ENCODE results near the gene CCDC88C. TPM values are rescaled to one million over a fixed set of nuclear protein-coding genes. Genes with fewer than 3 reads are reported as not detected.

Gene CCDC88C
- total and polyA plus RNA-seq, 3 donors from 2014 or later = 36.5 to 51.3 (median 47.4) TPM

DNA sequence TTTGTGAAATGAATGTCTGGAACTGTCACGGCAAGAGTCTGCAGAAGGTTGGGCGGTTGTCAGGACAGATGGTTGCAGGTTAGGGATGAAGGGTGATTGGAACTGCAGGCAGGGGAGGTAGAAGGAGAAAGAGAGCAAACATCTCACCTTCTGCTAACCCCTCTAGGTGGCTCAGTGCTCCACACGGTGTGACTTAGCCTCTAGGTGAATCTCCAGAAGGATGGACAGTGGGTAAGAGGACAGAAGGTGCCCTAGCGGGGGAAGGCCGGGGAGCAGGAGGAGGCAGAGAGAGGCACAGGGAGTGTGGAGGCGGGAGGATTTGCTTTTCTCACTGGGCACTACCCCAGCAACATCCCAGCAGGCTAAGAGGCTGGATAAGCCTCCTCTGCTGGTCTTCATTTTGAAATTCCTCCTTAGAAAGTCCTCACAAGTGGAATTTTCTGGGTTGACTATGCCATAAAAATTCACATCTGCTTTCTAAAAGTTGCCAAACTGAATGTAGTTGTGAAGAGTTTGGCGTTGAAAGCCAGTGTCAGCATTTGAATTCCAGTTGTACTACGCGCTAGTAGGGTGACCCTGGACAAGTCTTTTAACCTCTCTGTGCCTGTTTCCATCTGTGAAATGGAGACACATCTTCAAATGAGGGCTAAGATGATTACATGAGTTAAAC is 162.5 kb downstream of the CCDC88C start:
- H3K4me3 ChIP-seq = no peak overlapping the region
- no peaks in the 10 kb centered on the region for H3K36me3 ChIP-seq (ENCODE audit: low read depth, missing control alignments)
- intact Hi-C loops (cut with DNase I; ENCODE audit: low total_unique reads) = no loop called here
- H3K9me3 ChIP-seq = no peaks in the 10 kb centered on the region
- no peaks in the 10 kb centered on the region for H3K27me3 ChIP-seq
- no peak overlapping the region for H3K27ac ChIP-seq
- 78 to 79% methylated on average over 9 of the region's 9 CpGs for WGBS, 2 donors
- TF ChIP-seq, protein P1, sequence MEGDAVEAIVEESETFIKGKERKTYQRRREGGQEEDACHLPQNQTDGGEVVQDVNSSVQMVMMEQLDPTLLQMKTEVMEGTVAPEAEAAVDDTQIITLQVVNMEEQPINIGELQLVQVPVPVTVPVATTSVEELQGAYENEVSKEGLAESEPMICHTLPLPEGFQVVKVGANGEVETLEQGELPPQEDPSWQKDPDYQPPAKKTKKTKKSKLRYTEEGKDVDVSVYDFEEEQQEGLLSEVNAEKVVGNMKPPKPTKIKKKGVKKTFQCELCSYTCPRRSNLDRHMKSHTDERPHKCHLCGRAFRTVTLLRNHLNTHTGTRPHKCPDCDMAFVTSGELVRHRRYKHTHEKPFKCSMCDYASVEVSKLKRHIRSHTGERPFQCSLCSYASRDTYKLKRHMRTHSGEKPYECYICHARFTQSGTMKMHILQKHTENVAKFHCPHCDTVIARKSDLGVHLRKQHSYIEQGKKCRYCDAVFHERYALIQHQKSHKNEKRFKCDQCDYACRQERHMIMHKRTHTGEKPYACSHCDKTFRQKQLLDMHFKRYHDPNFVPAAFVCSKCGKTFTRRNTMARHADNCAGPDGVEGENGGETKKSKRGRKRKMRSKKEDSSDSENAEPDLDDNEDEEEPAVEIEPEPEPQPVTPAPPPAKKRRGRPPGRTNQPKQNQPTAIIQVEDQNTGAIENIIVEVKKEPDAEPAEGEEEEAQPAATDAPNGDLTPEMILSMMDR (IDR thresholded peaks at IDR 0.05) = no peak
- no peak for TF ChIP-seq POLR2A (IDR thresholded peaks at IDR 0.05)
- H3K4me1 ChIP-seq = peaks cover 13% of the 10 kb centered on the region
- DNase-seq = no peak

DNA sequence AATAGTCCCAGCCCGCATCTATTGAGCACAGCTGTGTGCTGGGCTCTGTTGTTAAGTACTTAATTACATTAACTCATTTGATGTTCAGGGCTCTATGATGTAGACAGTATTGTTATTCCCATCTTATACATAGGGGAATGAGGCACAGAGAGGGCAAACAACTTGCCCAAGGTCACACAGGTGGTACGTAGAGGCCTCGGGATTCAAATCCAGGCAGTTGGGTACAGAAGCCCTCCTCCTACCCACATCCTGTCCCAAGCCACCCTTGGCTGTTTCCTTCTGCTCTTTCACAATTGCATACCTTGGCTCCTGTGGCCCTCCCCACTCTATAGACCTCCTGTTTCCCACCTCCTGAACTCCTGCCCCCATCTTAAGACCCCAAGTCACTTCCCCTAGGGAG is 163.2 kb downstream of the CCDC88C start:
- Histone ChIP-seq H3K27me3 (no peaks in the 10 kb centered on the region), H3K4me3 (no peak overlapping the region), H3K4me1 (peaks cover 13% of the 10 kb centered on the region), H3K27ac (no peak overlapping the region), H3K36me3 (ENCODE audit: low read depth, missing control alignments) (no peaks in the 10 kb centered on the region), H3K9me3 (no peaks in the 10 kb centered on the region)
- TF ChIP-seq, protein P1 (IDR thresholded peaks at IDR 0.05) = no peak
- no peak for TF ChIP-seq POLR2A (IDR thresholded peaks at IDR 0.05)
- 59 to 66% methylated on average over 3 of the region's 3 CpGs for WGBS, 2 donors
- intact Hi-C loops (cut with DNase I; ENCODE audit: low total_unique reads) = no loop called here
- DNase-seq = no peak

DNA sequence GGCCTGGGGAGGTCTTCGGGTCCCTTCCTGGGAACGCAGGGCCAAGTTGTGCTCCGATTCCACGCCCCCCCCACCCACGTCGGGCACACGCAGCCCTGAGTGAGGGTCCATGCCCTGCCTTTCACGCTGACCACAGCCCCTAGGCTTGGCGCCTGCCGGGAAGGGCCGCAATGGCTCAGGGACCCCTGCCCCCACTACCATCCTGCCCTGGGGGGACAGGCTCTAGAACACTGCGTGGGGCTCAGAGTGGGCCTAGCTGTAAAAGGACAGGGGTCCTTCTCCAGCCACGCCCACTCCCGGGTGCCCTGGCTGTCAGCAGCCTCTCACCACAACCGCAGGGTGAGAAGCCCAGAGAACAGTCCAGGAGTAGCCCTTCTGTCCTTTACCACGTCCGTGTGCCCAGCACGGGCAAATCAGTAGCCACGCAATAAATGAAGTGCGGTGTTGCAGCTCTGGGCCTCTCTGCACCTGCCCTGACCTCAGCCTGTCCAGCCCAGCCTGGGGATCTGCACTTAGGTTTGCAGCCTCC is 163.8 kb downstream of the CCDC88C start:
- H3K4me3 ChIP-seq = peak overlapping the region; percentile 65 to 66
- H3K36me3 ChIP-seq (ENCODE audit: low read depth, missing control alignments) = no peaks in the 10 kb centered on the region
- no peak for DNase-seq
- H3K27me3 ChIP-seq = no peaks in the 10 kb centered on the region
- H3K9me3 ChIP-seq = no peaks in the 10 kb centered on the region
- no peak for TF ChIP-seq POLR2A (IDR thresholded peaks at IDR 0.05)
- TF ChIP-seq, protein P1 (IDR thresholded peaks at IDR 0.05) = no peak
- WGBS, 2 donors = 37 to 42% methylated on average over 8 to 14 of the region's 20 CpGs
- H3K27ac ChIP-seq = peak overlapping the region in 1 of 2 donors; percentile 71
- intact Hi-C loops (cut with DNase I; ENCODE audit: low total_unique reads) = no loop called here
- peaks cover 13% of the 10 kb centered on the region for H3K4me1 ChIP-seq

DNA sequence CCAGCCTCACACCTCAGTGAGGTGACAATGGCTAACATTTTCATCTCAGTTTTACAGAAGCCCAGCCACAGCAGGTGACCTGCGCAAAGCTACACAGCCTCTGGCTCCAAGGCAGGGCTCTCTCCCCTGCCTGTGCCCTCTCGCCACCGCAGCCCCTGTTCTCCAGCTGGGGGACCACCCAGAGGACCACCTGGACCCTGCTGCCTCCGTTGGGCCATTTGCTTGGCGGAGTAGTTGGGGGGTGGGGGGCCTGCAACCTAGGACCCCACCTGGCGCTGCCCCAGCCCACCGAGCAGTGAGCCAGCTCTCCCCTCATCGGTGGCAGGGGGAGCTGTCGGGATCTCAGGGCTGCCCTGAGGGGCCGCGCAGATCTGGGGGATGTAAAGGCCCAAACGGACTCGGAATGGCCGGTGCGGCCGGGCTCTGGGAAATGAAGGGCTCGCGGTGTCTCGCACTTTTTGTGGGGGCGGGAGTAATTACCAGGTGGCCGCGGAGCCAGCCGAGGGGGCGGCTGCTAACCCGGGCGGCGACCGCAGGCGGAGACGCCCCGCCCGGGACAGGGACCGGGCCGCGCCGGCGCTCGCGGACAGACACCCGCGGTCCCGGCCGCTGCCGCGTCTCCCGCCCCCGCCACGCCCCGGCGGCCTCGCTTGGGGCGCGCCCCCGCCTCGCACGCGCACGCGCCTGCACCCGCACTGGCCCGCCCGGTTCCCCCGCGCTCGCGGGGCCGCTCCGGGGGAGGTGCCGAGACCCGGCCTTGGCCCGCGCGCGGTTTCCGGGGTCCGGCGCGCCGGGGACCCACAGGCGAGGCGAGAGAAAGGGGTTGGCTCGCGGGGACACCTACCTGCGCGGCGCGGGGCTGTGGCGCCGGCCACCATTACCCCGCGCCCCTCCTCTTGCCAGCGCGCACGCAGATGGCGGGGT is 164.5 kb downstream of the CCDC88C start:
- Histone ChIP-seq H3K9me3 (no peaks in the 10 kb centered on the region), H3K27ac (peak overlapping the region; percentile 59 to 71), H3K4me1 (peaks cover 13% of the 10 kb centered on the region), H3K36me3 (ENCODE audit: low read depth, missing control alignments) (no peaks in the 10 kb centered on the region), H3K4me3 (peak overlapping the region; percentile 65 to 66), H3K27me3 (no peaks in the 10 kb centered on the region)
- DNase-seq = peak; percentile 51
- intact Hi-C loops (cut with DNase I; ENCODE audit: low total_unique reads) = no loop called here
- 6% methylated on average over 46 of the region's 95 CpGs; no CpG with 5 or more reads in 1 of the 2 donors for WGBS, 2 donors
- TF ChIP-seq, protein P1 (IDR thresholded peaks at IDR 0.05) = no peak
- no peak for TF ChIP-seq POLR2A (IDR thresholded peaks at IDR 0.05)
